ENCODE results near the gene CNTNAP2. TPM values are rescaled to one million over a fixed set of nuclear protein-coding genes. Genes with fewer than 3 reads are reported as not detected.

Gene CNTNAP2
- polyA plus RNA-seq, 1 experiment: not detected

- Histone ChIP-seq H3K4me3 (ENCODE audit: low read depth, low read length) (no peak overlapping the region), H3K36me3 (ENCODE audit: control insufficient read depth, insufficient read depth, low read length) (no peaks in the 10 kb centered on the region), H3K27me3 (ENCODE audit: control insufficient read depth, insufficient read depth, low read length) (no peaks in the 10 kb centered on the region)
- DNase-seq (ENCODE audit: low read depth): no peak
- no peak for TF ChIP-seq CTCF (IDR thresholded peaks at IDR 0.05; ENCODE audit: insufficient read depth, low read depth, low read length)
- ChIA-PET POLR2A (no interaction called here), CTCF (no interaction called here)
Observed at GRCh38 chr7:148028165-148028564, 1911.6 kb downstream of the CNTNAP2 start.

GRCh38 chr7:148031019-148031418 lies 1914.4 kb downstream of the CNTNAP2 start:
- no peak for DNase-seq (ENCODE audit: low read depth)
- ChIA-PET POLR2A (no interaction called here), CTCF (no interaction called here)
- Histone ChIP-seq H3K4me3 (ENCODE audit: low read depth, low read length) (no peak overlapping the region), H3K27me3 (ENCODE audit: control insufficient read depth, insufficient read depth, low read length) (no peaks in the 10 kb centered on the region), H3K36me3 (ENCODE audit: control insufficient read depth, insufficient read depth, low read length) (no peaks in the 10 kb centered on the region)
- TF ChIP-seq CTCF (IDR thresholded peaks at IDR 0.05; ENCODE audit: insufficient read depth, low read depth, low read length): no peak

GRCh38 chr7:148031811-148032210 lies 1915.2 kb downstream of the CNTNAP2 start:
- POLR2A ChIA-PET: no interaction called here
- Histone ChIP-seq H3K27me3 (ENCODE audit: control insufficient read depth, insufficient read depth, low read length) (no peaks in the 10 kb centered on the region), H3K4me3 (ENCODE audit: low read depth, low read length) (no peak overlapping the region), H3K36me3 (ENCODE audit: control insufficient read depth, insufficient read depth, low read length) (no peaks in the 10 kb centered on the region)
- no peak for DNase-seq (ENCODE audit: low read depth)
- CTCF ChIA-PET: no interaction called here
- no peak for TF ChIP-seq CTCF (IDR thresholded peaks at IDR 0.05; ENCODE audit: insufficient read depth, low read depth, low read length)

- no peak for DNase-seq (ENCODE audit: low read depth)
- no peak for TF ChIP-seq CTCF (IDR thresholded peaks at IDR 0.05; ENCODE audit: insufficient read depth, low read depth, low read length)
- H3K27me3 ChIP-seq (ENCODE audit: control insufficient read depth, insufficient read depth, low read length): no peaks in the 10 kb centered on the region
- ChIA-PET CTCF (no interaction called here), POLR2A (no interaction called here)
- H3K4me3 ChIP-seq (ENCODE audit: low read depth, low read length): no peak overlapping the region
- H3K36me3 ChIP-seq (ENCODE audit: control insufficient read depth, insufficient read depth, low read length): no peaks in the 10 kb centered on the region
Observed at GRCh38 chr7:148035950-148036349, 1919.3 kb downstream of the CNTNAP2 start.

- H3K36me3 ChIP-seq (ENCODE audit: control insufficient read depth, insufficient read depth, low read length): no peaks in the 10 kb centered on the region
- POLR2A ChIA-PET: no interaction called here
- no peaks in the 10 kb centered on the region for H3K27me3 ChIP-seq (ENCODE audit: control insufficient read depth, insufficient read depth, low read length)
- H3K4me3 ChIP-seq (ENCODE audit: low read depth, low read length): no peak overlapping the region
- no peak for TF ChIP-seq CTCF (IDR thresholded peaks at IDR 0.05; ENCODE audit: insufficient read depth, low read depth, low read length)
- DNase-seq (ENCODE audit: low read depth): no peak
- CTCF ChIA-PET: no interaction called here
Observed at GRCh38 chr7:148037044-148037443, 1920.4 kb downstream of the CNTNAP2 start.

Measured in BJ (cell line).